Measurements from ENCODE around the gene SLC4A5.
"Not testable (repeated sequence)": the region's sequence is repeated elsewhere in the genome, so short reads cannot be mapped to it uniquely, and the experiment has no call there.

SLC4A5 gene

DNA sequence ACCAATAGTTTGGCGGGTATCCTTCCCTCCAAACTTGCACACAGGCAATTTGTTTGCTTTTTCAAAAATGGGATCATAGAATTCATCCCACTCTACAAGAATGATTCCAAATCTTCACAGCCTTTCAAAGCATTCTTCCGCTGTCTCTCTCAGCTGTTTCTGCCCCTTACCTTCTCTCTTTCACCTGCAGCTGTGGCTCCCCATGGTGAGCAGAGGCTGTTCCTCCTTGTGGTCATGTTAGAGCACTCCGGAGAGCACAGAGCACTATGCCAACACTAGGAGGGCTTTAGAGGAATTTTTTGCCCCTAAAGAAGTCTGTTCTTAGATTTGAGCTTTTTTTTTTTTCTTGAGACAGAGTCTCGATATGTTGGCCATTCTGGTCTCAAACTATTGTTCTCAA is 114.4 kb downstream of the SLC4A5 start:
- DNase-seq (ENCODE audit: low spot score) = no peak

DNA sequence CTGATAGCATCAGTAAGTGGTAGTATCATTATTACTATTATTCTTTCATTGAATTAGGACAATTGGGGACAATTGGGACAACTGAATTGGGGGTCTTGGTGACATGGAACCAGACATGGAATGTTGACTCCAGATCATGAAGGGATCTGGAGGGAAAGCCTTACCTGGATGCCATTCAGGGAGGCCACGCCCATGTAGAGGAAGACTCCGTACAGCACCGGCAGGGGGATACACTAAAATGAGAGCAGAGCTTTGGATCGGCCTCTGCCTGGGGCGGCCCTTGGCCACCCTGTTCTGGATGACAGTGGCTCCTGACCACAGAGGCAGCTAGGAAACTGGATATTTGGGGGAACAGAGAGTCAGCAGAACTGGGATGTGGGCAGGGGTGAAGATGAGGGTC is 115.6 kb downstream of the SLC4A5 start:
- no peak for DNase-seq (ENCODE audit: low spot score)

DNA sequence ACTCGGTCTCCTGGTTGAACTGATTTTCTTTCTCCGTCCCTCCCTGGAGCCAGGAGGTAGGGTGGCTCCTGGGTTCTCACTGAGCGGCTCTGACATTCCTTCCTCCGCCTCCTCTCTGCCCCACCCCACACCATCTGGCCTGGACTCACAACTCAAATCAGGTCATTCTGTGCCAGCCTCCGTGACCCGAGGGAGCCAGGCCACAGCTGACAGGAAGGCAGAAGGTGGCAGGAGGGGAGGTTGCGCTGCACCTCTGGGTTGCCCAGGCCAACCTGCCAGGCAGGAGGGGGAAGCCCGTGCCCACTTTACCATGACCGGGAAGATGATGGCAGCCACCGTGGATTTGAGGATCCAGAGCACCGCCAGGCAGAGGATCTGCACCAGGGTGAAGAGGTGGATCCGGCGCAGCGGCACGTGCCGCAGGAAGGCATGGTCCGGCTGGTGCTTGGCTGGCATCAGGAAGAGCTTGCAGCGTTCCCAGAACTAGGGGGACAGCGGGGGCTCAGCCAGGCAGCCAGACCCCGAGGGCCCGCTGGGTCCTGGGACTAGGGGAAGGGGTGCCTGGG is 116.5 kb downstream of the SLC4A5 start:
- no peak for DNase-seq (ENCODE audit: low spot score)

DNA sequence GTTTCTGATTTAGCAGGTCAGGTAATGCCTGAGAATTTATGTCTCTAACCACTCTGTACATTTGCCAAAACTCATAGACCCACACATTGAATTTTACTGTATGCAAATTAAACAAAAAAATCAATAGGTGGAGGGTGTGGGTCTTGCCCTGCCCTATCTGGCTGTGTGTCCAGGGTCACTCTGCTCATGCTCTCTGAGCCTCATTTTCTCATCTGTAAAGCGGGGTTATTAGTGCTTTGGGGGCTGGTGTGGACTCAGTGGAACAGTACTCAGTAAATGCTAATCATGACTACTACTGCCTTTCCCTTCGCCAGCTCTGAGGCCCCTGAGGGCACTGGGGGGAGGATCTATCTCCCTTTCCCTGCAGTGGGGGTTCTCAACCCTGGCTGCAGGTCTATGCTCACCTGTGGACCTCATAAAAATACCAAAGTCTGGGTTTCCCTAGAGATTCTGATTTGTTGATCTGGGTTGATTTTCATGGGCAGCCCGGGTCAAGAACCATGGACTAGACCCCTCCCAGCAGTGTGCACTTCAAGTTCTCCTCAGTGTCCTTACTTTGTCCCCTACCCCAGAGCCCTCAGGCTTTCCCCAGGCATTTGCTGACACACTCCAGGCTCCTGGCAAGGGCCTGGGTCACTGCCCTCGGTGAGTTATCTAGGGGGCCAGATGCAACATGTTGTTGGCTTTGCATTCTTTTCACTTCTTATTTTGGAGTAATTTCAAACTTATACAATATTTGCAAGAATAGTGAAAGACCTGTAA is 117.3 kb downstream of the SLC4A5 start:
- no peak for DNase-seq (ENCODE audit: low spot score)

DNA sequence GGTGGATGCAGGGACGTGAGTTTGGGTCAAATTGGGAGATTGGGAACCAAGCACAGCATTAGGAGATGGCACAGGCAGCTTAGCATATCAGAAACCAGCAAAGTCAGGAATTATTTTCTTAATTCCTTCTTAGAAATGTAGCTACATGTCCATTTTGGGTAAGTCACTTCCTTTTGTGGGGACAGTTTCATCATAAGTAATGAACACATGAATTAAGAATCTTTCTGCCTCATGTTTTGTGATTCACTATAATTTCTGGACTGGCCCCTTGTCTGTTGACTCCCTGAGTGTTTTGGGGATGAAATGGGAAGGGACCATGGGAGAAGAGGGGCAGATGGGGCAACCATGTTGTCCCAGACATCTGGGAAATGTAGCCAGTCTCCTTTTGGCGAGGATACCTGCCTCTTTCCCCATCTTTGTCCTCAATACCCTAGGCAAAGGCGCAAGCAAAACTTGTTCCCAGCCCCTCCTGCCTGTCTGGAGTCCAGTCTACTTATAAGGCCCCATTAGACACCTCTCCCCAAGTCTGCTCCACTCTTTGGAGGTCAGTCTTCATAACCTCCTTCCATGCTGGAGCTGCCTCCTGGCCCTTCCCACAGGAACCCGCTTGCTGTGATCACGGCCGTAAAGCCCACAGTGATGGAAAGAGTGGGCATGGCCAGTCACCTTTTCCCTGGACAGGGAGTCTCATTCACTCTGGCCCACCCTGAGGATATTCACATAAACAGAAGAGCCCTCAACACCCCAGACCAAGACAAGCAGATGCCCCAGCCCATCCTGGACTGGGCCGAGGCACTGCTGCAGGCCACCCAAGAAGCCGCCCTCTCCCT is 119.1 kb downstream of the SLC4A5 start:
- DNase-seq (ENCODE audit: low spot score) = no peak

- no peak for DNase-seq (ENCODE audit: low spot score)
Observed at GRCh38 chr2:74222300-74222650, 120.9 kb downstream of the SLC4A5 start.

DNA sequence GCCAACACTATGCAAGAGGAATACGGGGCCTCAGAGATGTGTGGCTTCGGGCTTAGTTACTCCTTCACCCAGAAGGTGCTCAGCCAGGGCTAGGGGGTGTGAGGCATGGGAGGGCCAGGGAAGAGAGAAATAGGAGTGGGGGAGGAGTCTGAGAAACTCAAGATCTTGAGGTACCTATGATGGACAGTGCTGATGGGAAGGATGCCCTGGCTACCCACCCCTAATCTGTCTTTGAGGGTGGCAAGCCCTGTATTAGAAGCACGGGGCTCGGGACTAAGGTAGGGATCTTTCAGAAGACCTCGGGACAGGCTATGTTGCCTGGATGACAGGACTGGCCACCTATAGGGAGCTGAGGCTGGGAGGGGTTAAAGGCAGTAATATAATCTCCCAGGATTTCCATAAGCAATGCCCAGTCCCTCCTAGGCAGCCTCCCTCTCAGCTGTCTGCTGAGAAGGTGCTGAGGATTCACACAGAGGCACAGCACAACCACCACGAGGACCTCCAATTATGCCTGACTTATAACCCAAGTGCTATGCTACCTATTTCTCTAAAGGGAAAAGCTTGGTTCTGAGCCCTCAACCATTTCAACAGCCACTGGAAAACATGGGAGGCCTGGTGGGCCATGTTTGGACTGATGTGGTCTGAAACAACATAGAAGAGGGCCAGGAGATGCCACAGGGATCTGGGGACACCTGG is 121.5 kb downstream of the SLC4A5 start:
- DNase-seq (ENCODE audit: low spot score) = no peak

DNA sequence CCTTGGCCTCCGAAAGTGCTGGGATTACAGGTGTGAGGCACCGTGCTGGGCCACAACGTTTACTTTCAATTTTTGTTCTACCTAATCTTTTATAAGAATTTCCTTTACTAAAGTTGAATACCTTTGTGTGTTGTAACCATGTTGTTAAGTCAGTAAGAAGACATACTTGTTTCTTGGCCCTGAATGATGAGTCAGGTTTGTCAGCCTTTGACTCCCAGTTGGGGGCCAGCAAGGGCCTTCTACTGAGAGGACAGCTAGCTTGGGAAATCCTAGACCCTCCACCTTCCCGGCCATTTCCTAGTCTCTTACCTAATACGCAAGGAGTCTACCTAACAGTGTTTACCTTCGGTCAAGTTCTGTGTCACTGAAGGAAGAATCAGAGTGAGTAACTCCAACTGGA is 122.1 kb downstream of the SLC4A5 start:
- no peak for DNase-seq (ENCODE audit: low spot score)

- no peak for DNase-seq (ENCODE audit: low spot score)
Observed at GRCh38 chr2:74219846-74220486, 123.2 kb downstream of the SLC4A5 start.

- no peak for DNase-seq (ENCODE audit: low spot score)
Observed at GRCh38 chr2:74216642-74217041, 126.6 kb downstream of the SLC4A5 start.

DNA sequence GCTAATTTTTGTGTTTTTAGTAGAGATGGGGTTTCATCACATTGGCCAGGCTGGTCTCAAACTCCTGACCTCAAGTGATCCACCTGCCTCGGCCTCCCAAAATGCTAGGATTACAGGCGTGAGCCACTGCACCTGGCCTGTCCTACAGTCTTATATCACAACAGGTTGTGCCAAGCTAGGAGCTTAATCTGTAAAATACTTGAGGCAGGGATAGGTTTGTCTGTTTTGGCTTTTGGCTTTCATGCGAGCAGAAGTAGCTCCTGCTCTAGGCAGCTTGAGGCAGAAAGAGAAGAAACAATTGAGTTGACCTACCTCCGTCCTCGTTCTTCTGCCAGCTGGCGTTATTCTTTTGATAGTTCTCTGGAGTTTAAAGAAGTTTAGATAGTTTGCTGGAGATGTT is 127.4 kb downstream of the SLC4A5 start:
- DNase-seq (ENCODE audit: low spot score) = not testable (repeated sequence)

GRCh38 chr2:74212702-74213410 is 130.4 kb downstream of the SLC4A5 start:
- DNase-seq (ENCODE audit: low spot score) = no peak

DNA sequence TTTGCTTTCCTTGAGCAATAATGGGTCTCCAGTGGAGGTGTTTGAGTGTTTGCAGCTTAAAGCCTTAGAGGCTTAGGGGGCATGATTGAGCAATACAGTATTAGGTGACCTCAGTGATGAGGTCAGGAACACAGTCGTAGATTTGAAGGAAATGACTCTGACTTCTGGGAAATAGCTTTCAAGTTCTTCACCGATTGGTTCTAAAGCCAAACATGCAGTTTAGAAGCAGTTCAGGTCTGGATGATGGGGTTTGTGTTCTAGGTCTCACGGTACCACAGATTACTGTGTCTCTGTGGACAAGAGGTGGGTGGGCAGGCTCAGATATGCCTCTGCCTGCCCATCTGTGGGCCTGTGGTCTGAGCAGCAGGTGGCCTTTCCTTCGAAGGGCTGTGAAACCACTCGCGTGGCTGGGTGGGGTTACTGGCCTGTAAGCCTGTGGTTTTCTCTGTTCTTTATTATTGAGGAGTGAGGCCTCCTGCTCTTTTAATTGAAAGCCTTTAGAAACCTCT is 137.0 kb downstream of the SLC4A5 start:
- no peak for DNase-seq (ENCODE audit: low spot score)

DNA sequence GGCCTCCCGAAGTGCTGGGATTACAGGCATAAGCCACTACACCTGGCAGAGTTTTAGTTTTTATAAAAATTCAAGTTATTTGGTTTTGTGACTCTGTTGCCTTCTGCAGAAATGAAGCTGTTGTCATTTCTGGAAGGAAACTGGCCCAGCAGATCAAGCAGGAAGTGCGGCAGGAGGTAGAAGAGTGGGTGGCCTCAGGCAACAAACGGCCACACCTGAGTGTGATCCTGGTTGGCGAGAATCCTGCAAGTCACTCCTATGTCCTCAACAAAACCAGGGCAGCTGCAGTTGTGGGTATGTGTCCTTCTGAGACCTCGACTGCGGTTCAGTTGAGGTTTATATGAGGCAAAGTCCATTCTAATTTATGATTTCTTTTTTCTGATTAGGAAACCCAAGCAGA is 137.6 kb downstream of the SLC4A5 start:
- DNase-seq (ENCODE audit: low spot score) = no peak

DNA sequence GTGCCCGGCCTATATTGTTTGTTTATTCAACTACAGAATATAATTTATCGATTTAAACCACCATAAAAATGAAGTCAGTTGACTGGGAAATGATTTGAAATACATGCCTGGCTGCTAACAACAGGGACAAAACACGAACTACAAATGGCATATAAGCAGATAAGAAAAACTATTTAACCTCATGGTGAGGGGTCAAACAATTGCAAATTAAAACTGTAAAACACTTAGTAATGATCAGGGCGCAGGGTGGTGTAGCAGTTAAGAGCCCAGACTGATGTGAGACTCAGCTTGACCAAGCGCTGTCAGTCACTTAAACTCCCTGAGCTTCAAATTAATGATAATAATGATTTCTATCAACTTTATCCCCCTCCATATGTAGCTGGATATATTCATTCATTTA is 138.1 kb downstream of the SLC4A5 start:
- no peak for DNase-seq (ENCODE audit: low spot score)

GRCh38 chr2:74204436-74204835 is 138.8 kb downstream of the SLC4A5 start:
- no peak for DNase-seq (ENCODE audit: low spot score)

- no peak for DNase-seq (ENCODE audit: low spot score)
Observed at GRCh38 chr2:74201596-74201995, 141.6 kb downstream of the SLC4A5 start.

DNA sequence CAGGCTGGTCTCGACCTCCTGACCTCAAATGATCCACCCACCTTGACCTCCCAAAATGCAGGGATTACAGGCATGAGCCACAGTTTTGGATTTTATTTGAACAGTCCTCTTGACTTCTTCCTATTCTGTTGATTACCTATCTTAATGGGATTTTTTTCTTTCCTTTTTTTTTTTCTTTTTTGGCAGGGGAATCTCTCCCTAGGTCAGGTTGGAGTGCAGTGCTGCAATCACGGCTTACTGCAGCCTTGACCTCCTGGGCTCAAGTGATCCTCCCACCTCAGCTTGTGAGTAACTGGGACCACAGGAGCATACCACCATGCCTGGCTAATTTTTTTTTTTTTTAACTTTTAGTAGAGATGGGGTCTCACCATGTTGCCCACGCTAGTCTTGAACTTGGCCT is 142.0 kb downstream of the SLC4A5 start:
- no peak for DNase-seq (ENCODE audit: low spot score)

DNA sequence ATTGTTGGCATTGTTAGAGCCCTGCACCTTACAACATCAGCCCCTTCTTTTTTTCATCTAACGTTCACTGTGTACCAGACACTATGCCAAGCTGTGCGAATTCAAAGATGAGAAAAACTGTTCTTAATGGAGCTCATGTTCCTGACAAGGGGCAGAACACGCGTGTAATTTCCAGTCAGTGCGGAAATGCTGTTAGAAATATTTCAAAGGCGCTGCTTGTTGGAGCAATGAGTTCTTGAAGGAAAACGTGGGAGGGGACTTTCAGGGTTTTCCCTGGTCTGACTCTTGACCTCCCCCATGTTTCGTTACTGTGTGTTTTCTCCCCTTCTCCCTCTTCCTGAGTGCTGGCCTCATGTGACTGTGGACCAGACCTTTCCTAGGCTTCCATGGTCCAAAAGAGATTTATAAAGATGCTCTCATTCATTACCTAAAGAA is 143.3 kb downstream of the SLC4A5 start:
- peak; percentile 50 for DNase-seq (ENCODE audit: low spot score)

- no peak for DNase-seq (ENCODE audit: low spot score)
Observed at GRCh38 chr2:74199275-74199701, 143.9 kb downstream of the SLC4A5 start.
